Measurements from ENCODE around the gene SETX. TPM values are rescaled to one million over a fixed set of nuclear protein-coding genes. Genes with fewer than 3 reads are reported as not detected.

The SETX gene
- total RNA-seq, 3 donors from 2014 or later: 56.2 to 83.6 (median 80.3) TPM

DNA sequence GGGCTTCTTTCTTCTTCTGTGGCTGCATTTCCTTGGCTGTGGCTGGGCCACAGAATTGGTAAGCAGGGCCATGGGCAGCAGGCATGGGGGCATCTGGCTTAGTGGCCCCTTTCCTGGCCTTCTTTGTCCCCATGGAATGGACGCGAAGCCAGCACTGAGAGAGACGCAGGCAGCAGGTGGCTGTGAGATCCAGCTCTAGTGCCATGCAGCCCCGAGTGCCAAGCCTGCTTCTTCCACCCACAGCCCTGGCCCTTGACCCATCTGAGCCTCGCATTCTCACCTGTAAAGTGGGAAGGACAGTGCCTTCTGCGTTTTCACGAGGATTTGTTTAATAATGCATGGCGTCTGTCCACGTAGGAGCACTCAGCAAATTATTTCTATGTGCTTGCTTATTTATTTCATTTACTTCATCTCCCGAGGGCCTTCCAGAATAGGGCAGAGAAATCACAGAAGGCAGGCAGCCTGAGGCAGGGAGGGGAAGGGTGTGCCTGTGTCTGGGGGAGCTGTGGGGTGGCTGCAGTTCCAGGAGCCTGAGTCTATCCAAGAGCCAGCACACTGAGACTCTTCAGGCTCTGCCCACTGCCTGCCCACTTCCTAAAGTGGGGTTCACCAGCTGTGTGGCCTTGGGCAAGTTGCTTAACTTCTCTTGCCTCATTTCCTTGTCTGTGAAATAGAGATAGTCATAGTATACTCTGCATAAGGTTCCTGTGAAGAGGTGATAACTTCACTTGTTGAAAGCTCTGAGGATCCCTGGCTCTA is 137.7 kb downstream of the SETX start:
- Histone ChIP-seq H3K27ac (no peak overlapping the region), H3K36me3 (no peaks in the 10 kb centered on the region), H3K27me3 (peaks cover 0 to 11% of the 10 kb centered on the region in 2 donors), H3K4me3 (no peak overlapping the region), H3K9me3 (no peaks in the 10 kb centered on the region), H3K4me1 (no peaks in the 10 kb centered on the region)
- intact Hi-C loops (cut with DNase I; ENCODE audit: low total_unique reads): no loop called here
- TF ChIP-seq, protein P1, sequence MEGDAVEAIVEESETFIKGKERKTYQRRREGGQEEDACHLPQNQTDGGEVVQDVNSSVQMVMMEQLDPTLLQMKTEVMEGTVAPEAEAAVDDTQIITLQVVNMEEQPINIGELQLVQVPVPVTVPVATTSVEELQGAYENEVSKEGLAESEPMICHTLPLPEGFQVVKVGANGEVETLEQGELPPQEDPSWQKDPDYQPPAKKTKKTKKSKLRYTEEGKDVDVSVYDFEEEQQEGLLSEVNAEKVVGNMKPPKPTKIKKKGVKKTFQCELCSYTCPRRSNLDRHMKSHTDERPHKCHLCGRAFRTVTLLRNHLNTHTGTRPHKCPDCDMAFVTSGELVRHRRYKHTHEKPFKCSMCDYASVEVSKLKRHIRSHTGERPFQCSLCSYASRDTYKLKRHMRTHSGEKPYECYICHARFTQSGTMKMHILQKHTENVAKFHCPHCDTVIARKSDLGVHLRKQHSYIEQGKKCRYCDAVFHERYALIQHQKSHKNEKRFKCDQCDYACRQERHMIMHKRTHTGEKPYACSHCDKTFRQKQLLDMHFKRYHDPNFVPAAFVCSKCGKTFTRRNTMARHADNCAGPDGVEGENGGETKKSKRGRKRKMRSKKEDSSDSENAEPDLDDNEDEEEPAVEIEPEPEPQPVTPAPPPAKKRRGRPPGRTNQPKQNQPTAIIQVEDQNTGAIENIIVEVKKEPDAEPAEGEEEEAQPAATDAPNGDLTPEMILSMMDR (IDR thresholded peaks at IDR 0.05): no peak
- TF ChIP-seq POLR2AphosphoS5 (IDR thresholded peaks at IDR 0.05): no peak
- no peak for TF ChIP-seq POLR2A (IDR thresholded peaks at IDR 0.05)
- DNase-seq (ENCODE audit: low spot score in 2 of 2): no peak

DNA sequence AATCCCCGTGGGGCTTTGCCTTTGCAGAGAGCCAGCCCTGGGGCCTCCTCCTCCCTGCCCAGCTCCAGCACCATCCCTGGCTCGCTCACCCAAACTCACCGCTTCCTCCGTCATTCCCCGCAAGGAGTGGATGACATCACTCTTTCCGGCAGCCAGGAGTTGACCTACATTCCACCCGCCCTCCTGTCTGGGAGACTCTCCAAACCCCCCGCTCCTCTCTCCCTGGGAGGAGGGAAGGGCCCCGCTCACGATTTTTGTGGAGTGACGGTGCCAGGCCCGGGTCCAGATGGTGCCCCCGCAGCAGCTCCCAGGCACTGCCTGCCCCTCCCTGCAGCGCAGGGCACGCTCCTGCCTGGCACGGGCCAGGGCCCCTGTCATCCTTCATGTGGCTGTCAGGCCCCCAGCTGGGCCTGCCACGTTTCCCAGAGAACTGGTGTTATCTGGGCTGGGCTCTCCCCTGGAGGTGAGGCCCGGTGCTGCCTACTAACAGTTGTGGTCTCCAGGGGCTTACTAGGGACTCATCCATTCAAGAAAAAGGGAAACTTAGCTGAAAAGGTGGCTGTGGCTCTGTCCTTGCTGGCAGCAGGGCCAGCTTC is 140.7 kb downstream of the SETX start:
- TF ChIP-seq, protein P1 (IDR thresholded peaks at IDR 0.05): no peak
- TF ChIP-seq POLR2AphosphoS5 (IDR thresholded peaks at IDR 0.05) (no peak), POLR2A (IDR thresholded peaks at IDR 0.05) (no peak)
- DNase-seq (ENCODE audit: low spot score in 2 of 2): peak in 1 of 2 donors; percentile 82
- no peaks in the 10 kb centered on the region for H3K4me1 ChIP-seq
- no peaks in the 10 kb centered on the region for H3K36me3 ChIP-seq
- H3K27me3 ChIP-seq: no peaks in the 10 kb centered on the region
- no peak overlapping the region for H3K4me3 ChIP-seq
- H3K9me3 ChIP-seq: no peaks in the 10 kb centered on the region
- intact Hi-C loops (cut with DNase I; ENCODE audit: low total_unique reads): no loop called here
- H3K27ac ChIP-seq: peak overlapping the region in 1 of 2 donors; percentile 3

DNA sequence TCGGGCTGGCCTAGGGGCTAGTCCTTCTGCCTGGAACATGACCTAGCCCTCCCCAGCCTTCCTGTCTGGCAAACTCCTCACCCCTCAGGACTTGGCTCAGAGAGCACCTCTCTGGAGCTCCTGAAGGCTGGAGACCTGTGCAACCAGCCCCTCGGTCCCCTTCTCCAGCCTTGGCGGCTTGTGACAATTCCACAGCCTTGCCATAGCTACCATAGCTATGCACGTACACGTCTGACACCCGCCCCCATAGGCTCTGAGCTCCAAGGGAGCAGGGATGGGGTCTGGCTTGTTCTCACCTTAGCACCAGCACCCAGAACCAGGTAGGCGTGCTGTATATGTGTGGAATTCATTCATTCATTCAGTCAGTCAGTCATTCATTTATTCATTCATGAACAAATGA is 143.2 kb downstream of the SETX start:
- Histone ChIP-seq H3K9me3 (no peaks in the 10 kb centered on the region), H3K36me3 (no peaks in the 10 kb centered on the region), H3K27me3 (peaks cover 0 to 4% of the 10 kb centered on the region in 2 donors), H3K27ac (no peak overlapping the region), H3K4me3 (no peak overlapping the region), H3K4me1 (no peaks in the 10 kb centered on the region)
- no peak for DNase-seq (ENCODE audit: low spot score in 2 of 2)
- TF ChIP-seq, protein P1 (IDR thresholded peaks at IDR 0.05): no peak
- TF ChIP-seq POLR2AphosphoS5 (IDR thresholded peaks at IDR 0.05) (no peak), POLR2A (IDR thresholded peaks at IDR 0.05) (no peak)
- intact Hi-C loops (cut with DNase I; ENCODE audit: low total_unique reads): no loop called here

Other genes with a start within 250 kb of the SETX start
- gene NTNG2, start 192.9 kb downstream of the SETX start, total RNA-seq: 1 to 10 TPM in 1 of 3 donors, under 1 TPM in 2; under 0.01 to 1.9 (median 0.29) TPM
- 10 to 100 TPM; 11.2 to 18.0 (median 16.8) TPM for gene TTF1, start 51.9 kb upstream of the SETX start, total RNA-seq
- gene CFAP77, start 55.2 kb upstream of the SETX start, total RNA-seq: not detected
- gene BARHL1, start 227.6 kb upstream of the SETX start, total RNA-seq: not detected

Measured in breast epithelium (tissue), 4 donors.